Naive thymus-derived CD4-positive, alpha-beta T cell (primary cell): ENCODE data around the gene ANP32A. TPM values are rescaled to one million over a fixed set of nuclear protein-coding genes. Genes with fewer than 3 reads are reported as not detected.

Source experiments
- ATAC-seq: fragments of 150-1000 bp; cut with Tn5 transposase; 2 replicates; pipeline ENCODE4 v1.10.0; 2021; ENCODE audit warnings: mild to moderate bottlenecking, moderate library complexity
- CTCF ChIA-PET: fragments of 350-600 bp; sonication (Branson Sonifier 250); formaldehyde crosslinking; loops from one replicate; lab custom pipeline; 2021; ENCODE audit warnings: antibody characterized with exemption; lab: Charles Lee
- POLR2A ChIA-PET: fragments of 350-600 bp; sonication (Branson Sonifier 250); formaldehyde crosslinking; loops from one replicate; lab custom pipeline; 2021; ENCODE audit warnings: antibody characterized with exemption, inconsistent platforms; lab: Charles Lee
- DNase-seq, 9 donors: peaks; one replicate each; pipeline versions ENCODE4 v3.0.0 to v3.0.0-alpha.2; 2020 to 2022; ENCODE audit warnings: mixed read lengths in 1 of 9
- H3K27ac ChIP-seq: one replicate; pipeline ENCODE4 v1.7.0; 2013; ENCODE audit warnings: mild to moderate bottlenecking, low read depth, low read length, moderate library complexity
- H3K27me3 ChIP-seq, 2 donors: one replicate each; pipeline ENCODE4 v1.7.0; 2013; ENCODE audit warnings: low read length in 2 of 2, mild to moderate bottlenecking in 2 of 2, moderate library complexity in 2 of 2; ENCODE audit not compliant: control insufficient read depth in 2 of 2, insufficient read depth in 2 of 2
- H3K36me3 ChIP-seq, 3 experiments: 1 replicate in 2 of 3; 2 replicates in 1 of 3; pipeline ENCODE4 v1.7.0; 2013; ENCODE audit warnings: low read length in 3 of 3, mild to moderate bottlenecking in 3 of 3, moderate library complexity in 1 of 3; ENCODE audit not compliant: insufficient read depth in 3 of 3, control insufficient read depth in 2 of 3
- H3K4me1 ChIP-seq, 2 donors: one replicate each; pipeline ENCODE4 v1.7.0; 2013; ENCODE audit warnings: low read length in 2 of 2, mild to moderate bottlenecking in 2 of 2, moderate library complexity in 1 of 2; ENCODE audit not compliant: control insufficient read depth in 2 of 2, insufficient read depth in 2 of 2
- H3K4me3 ChIP-seq: 2 replicates; pipeline ENCODE4 v1.7.0; 2013; ENCODE audit warnings: mild to moderate bottlenecking, low read length
- H3K9me3 ChIP-seq, 3 experiments: 1 replicate in 2 of 3; 2 replicates in 1 of 3; pipeline ENCODE4 v1.7.0; 2013; ENCODE audit warnings: low read length in 3 of 3; ENCODE audit not compliant: control insufficient read depth in 2 of 3
- H3K27ac Mint-ChIP-seq, 9 donors: one replicate each; pipeline ENCODE4 v1.8.0; 2020 to 2022; ENCODE audit warnings: mixed read lengths in 9 of 9, mild to moderate bottlenecking in 8 of 9, moderate library complexity in 5 of 9, inconsistent platforms in 2 of 9
- H3K27me3 Mint-ChIP-seq, 5 donors: one replicate each; pipeline ENCODE4 v1.8.0; 2021 to 2022; ENCODE audit warnings: mixed read lengths in 5 of 5, mild to moderate bottlenecking in 1 of 5
- H3K36me3 Mint-ChIP-seq, 5 donors: one replicate each; pipeline ENCODE4 v1.8.0; 2020 to 2022; ENCODE audit warnings: mixed read lengths in 5 of 5, mild to moderate bottlenecking in 3 of 5, inconsistent platforms in 1 of 5
- H3K4me1 Mint-ChIP-seq, 7 donors: one replicate each; pipeline ENCODE4 v1.8.0; 2020 to 2022; ENCODE audit warnings: mixed read lengths in 7 of 7, mild to moderate bottlenecking in 3 of 7, inconsistent platforms in 1 of 7
- H3K4me3 Mint-ChIP-seq, 10 donors: one replicate each; pipeline ENCODE4 v1.8.0; 2020 to 2022; ENCODE audit warnings: mild to moderate bottlenecking in 10 of 10, mixed read lengths in 10 of 10, moderate library complexity in 6 of 10, inconsistent platforms in 2 of 10
- H3K9me3 Mint-ChIP-seq, 11 donors: one replicate each; pipeline ENCODE4 v1.8.0; 2020 to 2022; ENCODE audit warnings: mixed read lengths in 11 of 11, mild to moderate bottlenecking in 4 of 11, inconsistent platforms in 1 of 11, moderate library complexity in 1 of 11
- intact Hi-C, 2 donors: fragments of 100-400 bp; cut with micrococcal nuclease; formaldehyde crosslinking; loops; one replicate each; pipeline ENCODE4 v1.15.1; 2023
- polyA plus RNA-seq, 2 donors: library from polyadenylated mRNA; unstranded; fragments of 300-500 nt; fragmentation: Illumina TruSeq; gene quantifications; one replicate each; pipeline ENCODE4 v1.2.3, GENCODE V29; 2021
- total RNA-seq, 6 experiments: library from RNA in 5 of 6; stranded (reverse) in 5 of 6; gene quantifications; 1 replicate in 5 of 6; 2 replicates in 1 of 6; pipeline ENCODE4 v1.2.3 and lab custom pipeline; 2021 to 2026

The ANP32A gene
- total and polyA plus RNA-seq, 7 experiments from 2014 or later, result 86.1 to 229 (median 111) TPM

DNA sequence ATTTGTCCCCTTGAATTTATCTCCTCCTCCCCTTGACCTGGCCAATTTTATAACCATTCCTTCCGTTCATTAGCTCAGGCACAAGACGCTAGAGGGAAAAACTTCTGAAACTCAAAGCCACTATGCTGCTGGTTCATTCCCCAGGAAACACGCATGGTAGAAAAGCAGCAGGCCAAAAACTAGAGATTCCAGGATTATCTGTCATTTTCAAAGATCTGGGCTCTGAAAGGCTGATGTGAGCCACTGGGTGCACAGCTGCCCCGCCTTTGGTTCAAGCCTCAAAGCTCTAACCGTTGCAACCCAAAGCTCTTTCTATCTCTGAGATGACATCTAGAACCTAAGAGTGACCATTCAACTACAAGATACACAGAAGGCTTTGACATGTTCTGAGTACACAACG, 6.1 kb downstream of the ANP32A start:
- CTCF ChIA-PET, result no interaction called here
- Histone ChIP-seq H3K9me3 (no peaks in the 10 kb centered on the region), H3K4me3 (no peak overlapping the region), H3K27ac (no peak overlapping the region), H3K27me3 (no peaks in the 10 kb centered on the region), H3K4me1 (peaks cover 28 to 34% of the 10 kb centered on the region in 2 donors), H3K36me3 (peaks cover 0 to 20% (median 0%) of the 10 kb centered on the region in 3 experiments)
- intact Hi-C loops, result loop anchor here in 1 of 2 donors (10.0 kb wide), 1 partner anchor 600 kb away; the partner anchor contains the start of gene KIF23
- Mint-ChIP-seq H3K27ac (peak overlapping the region in 5 of 9 donors; percentile 21 to 86 (median 30)), H3K36me3 (peaks cover 0 to 23% (median 0%) of the 10 kb centered on the region in 5 donors), H3K4me1 (peaks cover 51 to 74% (median 67%) of the 10 kb centered on the region in 7 donors), H3K27me3 (no peaks in the 10 kb centered on the region), H3K9me3 (no peaks in the 10 kb centered on the region), H3K4me3 (peak overlapping the region in 7 of 10 donors; percentile 2 to 97 (median 25))
- no peak for DNase-seq
- POLR2A ChIA-PET, result interaction anchor here (1.0 to 2.4 kb wide), 2 partner anchors 14 to 19 kb away, joined by 3 to 12 read pairs; no protein-coding TSS in a partner anchor
- no peak for ATAC-seq

GRCh38 chr15:68812597-68813431, 7.9 kb downstream of the ANP32A start:
- Mint-ChIP-seq H3K27ac (peak overlapping the region; percentile 5 to 77 (median 63)), H3K27me3 (no peaks in the 10 kb centered on the region), H3K4me3 (peak overlapping the region in 6 of 10 donors; percentile 20 to 61 (median 40)), H3K36me3 (peaks cover 0 to 25% (median 8%) of the 10 kb centered on the region in 5 donors), H3K9me3 (peaks cover 0 to 2% (median 0%) of the 10 kb centered on the region in 11 donors), H3K4me1 (peaks cover 67 to 91% (median 85%) of the 10 kb centered on the region in 7 donors)
- intact Hi-C loops, result loop anchor here in 1 of 2 donors (10.0 kb wide), 1 partner anchor 602 kb away; the partner anchor contains the start of gene KIF23
- Histone ChIP-seq H3K36me3 (peaks cover 0 to 11% (median 0%) of the 10 kb centered on the region in 3 experiments), H3K4me3 (no peak overlapping the region), H3K9me3 (no peaks in the 10 kb centered on the region), H3K27me3 (no peaks in the 10 kb centered on the region), H3K27ac (no peak overlapping the region), H3K4me1 (peaks cover 35 to 50% of the 10 kb centered on the region in 2 donors)
- POLR2A ChIA-PET, result interaction anchor here (0.6 to 2.4 kb wide), 4 partner anchors 8 to 596 kb away, joined by 3 to 12 read pairs (median 4); no protein-coding TSS in a partner anchor
- no peak for DNase-seq
- no peak for ATAC-seq
- CTCF ChIA-PET, result interaction anchor here (0.6 kb wide), 1 partner anchor 518 kb away, joined by 6 read pairs; no protein-coding TSS in a partner anchor

- peak overlapping the region in 4 of 10 donors; percentile 1 to 43 (median 26) for H3K4me3 Mint-ChIP-seq
- Histone ChIP-seq H3K4me3 (no peak overlapping the region), H3K4me1 (peaks cover 39 to 58% of the 10 kb centered on the region in 2 donors), H3K27me3 (no peaks in the 10 kb centered on the region), H3K9me3 (no peaks in the 10 kb centered on the region), H3K27ac (no peak overlapping the region), H3K36me3 (peaks cover 0 to 19% (median 0%) of the 10 kb centered on the region in 3 experiments)
- intact Hi-C loops, result loop anchor here in 1 of 2 donors (10.0 kb wide), 1 partner anchor 603 kb away; the partner anchor contains the start of gene KIF23
- peak overlapping the region in 3 of 9 donors; percentile 15 to 81 (median 28) for H3K27ac Mint-ChIP-seq
- peaks cover 0 to 2% (median 0%) of the 10 kb centered on the region in 11 donors for H3K9me3 Mint-ChIP-seq
- no peaks in the 10 kb centered on the region for H3K27me3 Mint-ChIP-seq
- ATAC-seq, result no peak
- peaks cover 72 to 94% (median 86%) of the 10 kb centered on the region in 7 donors for H3K4me1 Mint-ChIP-seq
- CTCF ChIA-PET, result interaction anchor here (0.6 kb wide), 1 partner anchor 29 kb away, joined by 3 read pairs; no protein-coding TSS in a partner anchor
- DNase-seq, result peak in 1 of 9 donors; percentile 3
- H3K36me3 Mint-ChIP-seq, result peaks cover 0 to 25% (median 9%) of the 10 kb centered on the region in 5 donors
- POLR2A ChIA-PET, result interaction anchor here (1.0 kb wide), 1 partner anchor 14 kb away, joined by 3 read pairs; no protein-coding TSS in a partner anchor
These were observed 8.6 kb downstream of the ANP32A start for GRCh38 chr15:68812069-68812468.

DNA sequence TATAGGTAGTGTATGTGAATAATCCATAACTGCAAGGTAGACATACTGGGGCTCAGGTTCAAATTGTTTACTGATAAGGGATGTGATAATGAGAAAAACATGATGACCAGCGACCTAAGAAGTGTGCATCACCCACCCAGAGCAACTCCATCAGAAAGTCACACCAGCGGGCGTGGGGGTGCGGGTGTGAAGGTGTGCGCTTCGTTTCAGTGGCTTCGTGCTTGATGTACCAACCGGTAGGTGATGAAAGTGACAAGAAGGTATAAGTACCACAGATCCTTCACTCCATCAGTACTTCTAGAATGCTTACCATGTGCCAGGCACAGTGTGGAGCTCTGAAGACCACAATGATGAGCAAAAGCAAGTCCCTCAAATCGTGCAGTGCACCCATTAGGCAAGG, 11.2 kb downstream of the ANP32A start:
- H3K4me3 ChIP-seq, result no peak overlapping the region
- ATAC-seq (no peak), DNase-seq (no peak)
- no peaks in the 10 kb centered on the region for H3K27me3 ChIP-seq
- Mint-ChIP-seq H3K27ac (peak overlapping the region in 4 of 9 donors; percentile 9 to 78 (median 40)), H3K27me3 (no peaks in the 10 kb centered on the region), H3K4me3 (peak overlapping the region in 4 of 10 donors; percentile 1 to 32 (median 12)), H3K4me1 (peaks cover 68 to 96% (median 87%) of the 10 kb centered on the region in 7 donors), H3K9me3 (peaks cover 0 to 2% (median 0%) of the 10 kb centered on the region in 11 donors), H3K36me3 (peaks cover 0 to 21% (median 9%) of the 10 kb centered on the region in 5 donors)
- H3K36me3 ChIP-seq, result peaks cover 0 to 29% (median 0%) of the 10 kb centered on the region in 3 experiments
- H3K4me1 ChIP-seq, result peaks cover 27 to 55% of the 10 kb centered on the region in 2 donors
- intact Hi-C loops, result no loop called here
- H3K9me3 ChIP-seq, result no peaks in the 10 kb centered on the region
- POLR2A ChIA-PET, result no interaction called here
- CTCF ChIA-PET, result interaction anchor here (0.5 kb wide), 1 partner anchor 21 kb away, joined by 3 read pairs; no protein-coding TSS in a partner anchor
- no peak overlapping the region for H3K27ac ChIP-seq

GRCh38 chr15:68808770-68809169, 11.9 kb downstream of the ANP32A start:
- intact Hi-C loops, result no loop called here
- Mint-ChIP-seq H3K9me3 (peaks cover 0 to 2% (median 0%) of the 10 kb centered on the region in 11 donors), H3K27me3 (no peaks in the 10 kb centered on the region), H3K27ac (peak overlapping the region in 8 of 9 donors; percentile 21 to 86 (median 65)), H3K4me3 (peak overlapping the region in 3 of 10 donors; percentile 2 to 48 (median 16)), H3K4me1 (peaks cover 69 to 100% (median 89%) of the 10 kb centered on the region in 7 donors), H3K36me3 (peaks cover 0 to 21% (median 9%) of the 10 kb centered on the region in 5 donors)
- no peaks in the 10 kb centered on the region for H3K9me3 ChIP-seq
- no peak for ATAC-seq
- H3K36me3 ChIP-seq, result peaks cover 0 to 29% (median 0%) of the 10 kb centered on the region in 3 experiments
- H3K4me1 ChIP-seq, result peaks cover 27 to 55% of the 10 kb centered on the region in 2 donors
- no peak for DNase-seq
- no peaks in the 10 kb centered on the region for H3K27me3 ChIP-seq
- H3K27ac ChIP-seq, result no peak overlapping the region
- ChIA-PET CTCF (interaction anchor here (0.9 kb wide), 1 partner anchor 8 kb away, joined by 3 read pairs; no protein-coding TSS in a partner anchor), POLR2A (no interaction called here)
- no peak overlapping the region for H3K4me3 ChIP-seq

DNA sequence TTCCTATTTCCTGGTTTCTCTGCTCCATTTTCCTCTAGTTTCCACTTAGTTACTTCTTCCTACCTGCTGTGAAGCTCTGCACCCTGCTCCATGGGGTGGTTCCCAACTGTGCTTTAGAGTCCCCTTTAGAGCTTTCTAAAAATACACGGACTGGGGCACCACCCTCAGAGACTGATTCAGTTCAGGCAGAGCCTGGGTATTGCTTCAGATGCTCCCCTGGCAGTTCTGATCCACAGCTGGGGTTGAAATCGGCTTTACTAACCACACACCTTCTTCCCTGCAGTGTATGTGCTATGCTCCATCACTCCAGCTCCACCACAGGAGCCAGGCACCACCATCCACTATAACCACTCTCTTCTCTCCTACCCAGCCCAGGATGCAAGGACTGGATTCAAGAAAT, 12.6 kb downstream of the ANP32A start:
- peak overlapping the region in 2 of 10 donors; percentile 16 to 48 for H3K4me3 Mint-ChIP-seq
- no peak overlapping the region for H3K4me3 ChIP-seq
- ChIA-PET CTCF (no interaction called here), POLR2A (interaction anchor here (1.5 to 2.2 kb wide), 2 partner anchors 9 to 13 kb away, joined by 3 to 10 read pairs; no protein-coding TSS in a partner anchor)
- peak overlapping the region in 5 of 9 donors; percentile 69 to 86 (median 76) for H3K27ac Mint-ChIP-seq
- ATAC-seq (no peak), DNase-seq (no peak)
- no peaks in the 10 kb centered on the region for H3K27me3 Mint-ChIP-seq
- H3K9me3 Mint-ChIP-seq, result peaks cover 0 to 2% (median 0%) of the 10 kb centered on the region in 11 donors
- no peaks in the 10 kb centered on the region for H3K27me3 ChIP-seq
- H3K36me3 Mint-ChIP-seq, result peaks cover 0 to 18% (median 9%) of the 10 kb centered on the region in 5 donors
- H3K36me3 ChIP-seq, result peaks cover 0 to 29% (median 0%) of the 10 kb centered on the region in 3 experiments
- no peak overlapping the region for H3K27ac ChIP-seq
- H3K4me1 Mint-ChIP-seq, result peaks cover 63 to 99% (median 87%) of the 10 kb centered on the region in 7 donors
- no peaks in the 10 kb centered on the region for H3K9me3 ChIP-seq
- peaks cover 31 to 55% of the 10 kb centered on the region in 2 donors for H3K4me1 ChIP-seq
- intact Hi-C loops, result no loop called here
